Sigmoid colon (tissue), 4 donors: ENCODE measurements around the gene GABBR2.

Source experiments
- EP300 ChIP-seq, 4 donors: sonication (generic); formaldehyde crosslinking; IDR thresholded peaks; one replicate each; pipeline ENCODE4 v1.6.1; 2017; ENCODE audit warnings: antibody characterized with exemption in 4 of 4
- POLR2A ChIP-seq, 2 donors: fragments of 450-650 bp; IDR thresholded peaks; one replicate each; pipeline ENCODE4 v1.6.1; 2016; ENCODE audit warnings: antibody characterized with exemption in 2 of 2, mild to moderate bottlenecking in 2 of 2, moderate library complexity in 2 of 2
- POLR2AphosphoS5 ChIP-seq, 4 donors: sonication (generic); formaldehyde crosslinking; IDR thresholded peaks; one replicate each; pipeline ENCODE4 v1.6.1; 2017; ENCODE audit warnings: antibody characterized with exemption in 4 of 4
- TF ChIP-seq, protein P1 (sequence below), 4 experiments: fragments of 450-650 bp in 3 of 4; fragments of 200-600 bp in 1 of 4; IDR thresholded peaks; one replicate each; pipeline ENCODE4 v1.5.1; 2016 to 2019; ENCODE audit warnings: antibody characterized with exemption in 4 of 4, mild to moderate bottlenecking in 3 of 4, moderate library complexity in 2 of 4

DNA sequence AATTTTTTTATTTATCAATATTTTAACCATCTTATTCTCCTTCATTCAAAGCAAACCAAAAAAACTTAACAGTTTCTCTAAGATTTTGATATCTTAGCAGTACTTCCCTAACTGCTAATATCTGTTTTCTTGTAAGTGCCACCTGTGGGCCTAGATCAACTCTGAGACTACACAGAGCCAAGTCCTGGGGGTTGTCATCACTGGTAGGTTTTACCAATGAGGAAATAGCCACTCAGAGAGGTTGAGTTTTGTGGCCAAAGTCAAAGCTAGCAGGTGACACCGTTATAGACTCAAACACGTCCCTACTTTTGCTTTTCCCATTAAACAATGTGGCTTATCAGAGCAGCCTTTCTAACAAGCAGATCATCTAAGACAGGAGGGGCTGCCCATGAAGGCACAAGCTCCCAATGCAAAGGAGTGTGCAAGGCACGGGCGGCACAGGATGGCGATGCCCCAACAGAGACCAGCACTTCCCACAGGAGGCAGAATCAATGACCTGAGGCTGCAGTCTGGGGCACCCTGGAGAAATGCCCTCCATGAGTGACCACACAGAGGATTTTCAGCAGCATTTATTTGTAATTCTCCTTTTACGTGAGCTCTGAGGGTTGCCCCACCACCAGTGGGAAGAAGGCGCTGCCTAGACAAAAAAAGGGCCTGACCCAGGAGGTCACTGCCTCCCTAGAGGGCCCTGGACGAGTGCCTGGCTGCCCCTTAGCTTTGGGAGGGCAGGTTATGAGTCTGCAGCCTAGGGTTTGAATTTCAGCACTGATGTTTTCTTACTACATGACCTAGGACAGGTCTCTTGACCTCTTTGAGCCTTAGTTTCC is 460.7 kb downstream of the GABBR2 start:
- TF ChIP-seq, protein P1, sequence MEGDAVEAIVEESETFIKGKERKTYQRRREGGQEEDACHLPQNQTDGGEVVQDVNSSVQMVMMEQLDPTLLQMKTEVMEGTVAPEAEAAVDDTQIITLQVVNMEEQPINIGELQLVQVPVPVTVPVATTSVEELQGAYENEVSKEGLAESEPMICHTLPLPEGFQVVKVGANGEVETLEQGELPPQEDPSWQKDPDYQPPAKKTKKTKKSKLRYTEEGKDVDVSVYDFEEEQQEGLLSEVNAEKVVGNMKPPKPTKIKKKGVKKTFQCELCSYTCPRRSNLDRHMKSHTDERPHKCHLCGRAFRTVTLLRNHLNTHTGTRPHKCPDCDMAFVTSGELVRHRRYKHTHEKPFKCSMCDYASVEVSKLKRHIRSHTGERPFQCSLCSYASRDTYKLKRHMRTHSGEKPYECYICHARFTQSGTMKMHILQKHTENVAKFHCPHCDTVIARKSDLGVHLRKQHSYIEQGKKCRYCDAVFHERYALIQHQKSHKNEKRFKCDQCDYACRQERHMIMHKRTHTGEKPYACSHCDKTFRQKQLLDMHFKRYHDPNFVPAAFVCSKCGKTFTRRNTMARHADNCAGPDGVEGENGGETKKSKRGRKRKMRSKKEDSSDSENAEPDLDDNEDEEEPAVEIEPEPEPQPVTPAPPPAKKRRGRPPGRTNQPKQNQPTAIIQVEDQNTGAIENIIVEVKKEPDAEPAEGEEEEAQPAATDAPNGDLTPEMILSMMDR (IDR thresholded peaks at IDR 0.05), result no peak
- TF ChIP-seq POLR2A (IDR thresholded peaks at IDR 0.05) (no peak), POLR2AphosphoS5 (IDR thresholded peaks at IDR 0.05) (no peak), EP300 (IDR thresholded peaks at IDR 0.05) (no peak)
